ENCODE data around the gene PADI6.

GRCh38 chr1:17363771-17364170, 8.2 kb upstream of the PADI6 start:
- no peak for TF ChIP-seq CTCF (IDR thresholded peaks at IDR 0.05)
- no peak for TF ChIP-seq PBX3 (IDR thresholded peaks at IDR 0.05)
- no peak for TF ChIP-seq RFX5 (IDR thresholded peaks at IDR 0.05; ENCODE audit: low read length)
- no peak for TF ChIP-seq ELF1 (IDR thresholded peaks at IDR 0.05)
- TF ChIP-seq ZBTB33 (IDR thresholded peaks at IDR 0.05; ENCODE audit: borderline replicate concordance, low read depth): no peak
- no peak for TF ChIP-seq EP300 (IDR thresholded peaks at IDR 0.05; ENCODE audit: borderline replicate concordance in 1 of 2, low read depth in 1 of 2, low read length in 1 of 2)
- no peak for TF ChIP-seq JUND (IDR thresholded peaks at IDR 0.05)
- no peak for TF ChIP-seq TAF1 (IDR thresholded peaks at IDR 0.05; ENCODE audit: borderline replicate concordance, low read depth, low read length)
- TF ChIP-seq FOXM1 (IDR thresholded peaks at IDR 0.05; ENCODE audit: low read depth): no peak
- TF ChIP-seq POLR2AphosphoS5 (IDR thresholded peaks at IDR 0.05; ENCODE audit: low read depth, low read length): no peak
- no peak for TF ChIP-seq TEAD4 (IDR thresholded peaks at IDR 0.05; ENCODE audit: borderline replicate concordance, insufficient read depth)
- no peak for TF ChIP-seq RAD21 (IDR thresholded peaks at IDR 0.05; ENCODE audit: low read length)
- no peak for TF ChIP-seq MAX (IDR thresholded peaks at IDR 0.05; ENCODE audit: low read depth)
